ENCODE measurements around the gene RANBP9. TPM values are rescaled to one million over a fixed set of nuclear protein-coding genes. Genes with fewer than 3 reads are reported as not detected.

The RANBP9 gene
- total and polyA plus RNA-seq, 2 of the 13 experiments (the other 11 are each of a cell fraction or from before 2014, with no cell fraction given): 26.6 to 30.6 TPM

DNA sequence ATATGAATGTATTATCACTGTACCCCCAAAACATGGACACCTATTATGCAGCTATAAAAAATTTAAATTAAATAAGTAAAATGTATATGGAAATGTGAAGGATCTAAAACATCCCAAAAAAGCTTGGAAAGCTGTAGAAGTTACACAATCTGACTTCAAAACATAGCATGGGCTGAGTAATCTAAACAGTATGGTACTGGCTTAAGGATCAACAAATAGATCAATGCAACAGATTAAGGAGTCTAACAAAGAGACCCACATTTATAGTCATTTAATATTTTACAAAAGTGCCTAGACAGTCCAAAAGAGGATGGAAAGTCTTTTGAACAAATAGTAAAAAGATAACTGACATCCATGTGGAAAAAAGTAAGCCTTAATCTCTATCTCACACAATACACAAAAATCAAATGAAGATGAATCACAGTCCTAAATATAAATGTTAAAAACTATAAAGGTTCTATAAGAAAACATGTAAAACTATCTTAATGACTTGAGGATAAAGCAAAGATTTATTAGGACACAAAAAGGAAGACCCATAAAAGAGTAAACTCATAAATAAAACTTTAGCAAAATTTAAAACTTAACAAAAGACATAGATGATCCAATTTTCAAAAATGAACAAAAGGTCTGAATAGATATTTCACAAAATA, 46.8 kb downstream of the RANBP9 start:
- peaks cover 35% of the 10 kb centered on the region for H4K20me1 ChIP-seq (ENCODE audit: insufficient read depth, low read length)
- ChIA-PET POLR2A (interaction anchor here (1.0 to 1.2 kb wide), 2 partner anchors 45 to 50 kb away, joined by 3 read pairs; partner anchors contain the start of gene NOL7), CTCF (ENCODE audit: low intra/inter-chr PET ratio, low total read pairs) (no interaction called here)
- no peaks in the 10 kb centered on the region for H3K27me3 ChIP-seq (ENCODE audit: control insufficient read depth in 1 of 2, insufficient read depth in 2 of 2, low read length in 2 of 2)
- no peak overlapping the region for H2AFZ ChIP-seq (ENCODE audit: low read length)
- FAIRE-seq: no peak
- H3K36me3 ChIP-seq (replicated peaks in 1 of 2; ENCODE audit: control insufficient read depth in 1 of 2, insufficient read depth in 2 of 2, low read length in 2 of 2): no peaks in the 10 kb centered on the region
- H3K4me2 ChIP-seq (ENCODE audit: low read depth, low read length): peak overlapping the region; percentile 1; the same call in 1 of the 2 replicates
- DNase-seq (ENCODE audit: low spot score): peak; percentile 65
- ATAC-seq: peak; percentile 66
- in situ Hi-C loops (cut with HindIII; ENCODE audit: extremely low pct_ligation_motif_present, low pct_unique_long_range_greater_than_20kb) (no loop called here), intact Hi-C loops (cut with micrococcal nuclease; ENCODE audit: unreplicated experiment) (loop anchor here (2.0 to 5.0 kb wide), 3 partner anchors 14 to 48 kb away; partner anchors contain the start of gene NOL7)
- no peak overlapping the region for H3K4me3 ChIP-seq (replicated peaks in 1 of 3; ENCODE audit: insufficient read depth in 1 of 3, low read depth in 2 of 3, low read length in 3 of 3)
- no TSS peak for BruUV-seq (replicated peaks)
- H3K79me2 ChIP-seq (ENCODE audit: insufficient read depth, low read length): peaks cover 99% of the 10 kb centered on the region
- peaks cover 85% of the 10 kb centered on the region for H3K4me1 ChIP-seq (ENCODE audit: insufficient read depth, low read length)
- peak overlapping the region; percentile 12 for H3K27ac ChIP-seq (ENCODE audit: extremely low read length, insufficient read depth, low read length)
- no peaks in the 10 kb centered on the region for H3K9me3 ChIP-seq (ENCODE audit: low read length)
- no peak overlapping the region for H3K9ac ChIP-seq (ENCODE audit: insufficient read depth, low read depth, low read length)
- TF ChIP-seq ERF (CRISPR knock-in tag; IDR thresholded peaks at IDR 0.05) (no peak), ETV6 (CRISPR knock-in tag; conservative IDR thresholded peaks at IDR 0.05) (no peak), ZNF644 (CRISPR knock-in tag; IDR thresholded peaks at IDR 0.05; ENCODE audit: low read depth) (0 out of 2 replicates have a peak, but pooled peaks have one; percentile 28), SIX1 (CRISPR knock-in tag; IDR thresholded peaks at IDR 0.05; ENCODE audit: borderline replicate concordance) (peak; percentile 28; the same call in 1 of the 2 replicates), ZNF263 (CRISPR knock-in tag; IDR thresholded peaks at IDR 0.05) (no peak), SP1 (IDR thresholded peaks at IDR 0.05) (no peak), SP1 (CRISPR knock-in tag; IDR thresholded peaks at IDR 0.05) (no peak), ZNF354B (CRISPR knock-in tag; IDR thresholded peaks at IDR 0.05) (no peak), EP300 (IDR thresholded peaks at IDR 0.05; ENCODE audit: low read depth in 2 of 2, low read length in 2 of 2) (peak in 1 of 2 experiments; percentile 84; a peak in 2 of 4 replicates), EP300 (CRISPR knock-in tag; IDR thresholded peaks at IDR 0.05; ENCODE audit: borderline replicate concordance) (no peak)
- TF ChIP-seq, protein P1, sequence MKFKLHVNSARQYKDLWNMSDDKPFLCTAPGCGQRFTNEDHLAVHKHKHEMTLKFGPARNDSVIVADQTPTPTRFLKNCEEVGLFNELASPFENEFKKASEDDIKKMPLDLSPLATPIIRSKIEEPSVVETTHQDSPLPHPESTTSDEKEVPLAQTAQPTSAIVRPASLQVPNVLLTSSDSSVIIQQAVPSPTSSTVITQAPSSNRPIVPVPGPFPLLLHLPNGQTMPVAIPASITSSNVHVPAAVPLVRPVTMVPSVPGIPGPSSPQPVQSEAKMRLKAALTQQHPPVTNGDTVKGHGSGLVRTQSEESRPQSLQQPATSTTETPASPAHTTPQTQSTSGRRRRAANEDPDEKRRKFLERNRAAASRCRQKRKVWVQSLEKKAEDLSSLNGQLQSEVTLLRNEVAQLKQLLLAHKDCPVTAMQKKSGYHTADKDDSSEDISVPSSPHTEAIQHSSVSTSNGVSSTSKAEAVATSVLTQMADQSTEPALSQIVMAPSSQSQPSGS (CRISPR knock-in tag; IDR thresholded peaks at IDR 0.05): 0 out of 2 replicates have a peak, but pooled peaks have one; percentile 50
- TF ChIP-seq, protein P2, sequence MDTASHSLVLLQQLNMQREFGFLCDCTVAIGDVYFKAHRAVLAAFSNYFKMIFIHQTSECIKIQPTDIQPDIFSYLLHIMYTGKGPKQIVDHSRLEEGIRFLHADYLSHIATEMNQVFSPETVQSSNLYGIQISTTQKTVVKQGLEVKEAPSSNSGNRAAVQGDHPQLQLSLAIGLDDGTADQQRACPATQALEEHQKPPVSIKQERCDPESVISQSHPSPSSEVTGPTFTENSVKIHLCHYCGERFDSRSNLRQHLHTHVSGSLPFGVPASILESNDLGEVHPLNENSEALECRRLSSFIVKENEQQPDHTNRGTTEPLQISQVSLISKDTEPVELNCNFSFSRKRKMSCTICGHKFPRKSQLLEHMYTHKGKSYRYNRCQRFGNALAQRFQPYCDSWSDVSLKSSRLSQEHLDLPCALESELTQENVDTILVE (CRISPR knock-in tag; IDR thresholded peaks at IDR 0.05): peak; percentile 62; the same call in 1 of the 2 replicates
- TF ChIP-seq, protein P3, sequence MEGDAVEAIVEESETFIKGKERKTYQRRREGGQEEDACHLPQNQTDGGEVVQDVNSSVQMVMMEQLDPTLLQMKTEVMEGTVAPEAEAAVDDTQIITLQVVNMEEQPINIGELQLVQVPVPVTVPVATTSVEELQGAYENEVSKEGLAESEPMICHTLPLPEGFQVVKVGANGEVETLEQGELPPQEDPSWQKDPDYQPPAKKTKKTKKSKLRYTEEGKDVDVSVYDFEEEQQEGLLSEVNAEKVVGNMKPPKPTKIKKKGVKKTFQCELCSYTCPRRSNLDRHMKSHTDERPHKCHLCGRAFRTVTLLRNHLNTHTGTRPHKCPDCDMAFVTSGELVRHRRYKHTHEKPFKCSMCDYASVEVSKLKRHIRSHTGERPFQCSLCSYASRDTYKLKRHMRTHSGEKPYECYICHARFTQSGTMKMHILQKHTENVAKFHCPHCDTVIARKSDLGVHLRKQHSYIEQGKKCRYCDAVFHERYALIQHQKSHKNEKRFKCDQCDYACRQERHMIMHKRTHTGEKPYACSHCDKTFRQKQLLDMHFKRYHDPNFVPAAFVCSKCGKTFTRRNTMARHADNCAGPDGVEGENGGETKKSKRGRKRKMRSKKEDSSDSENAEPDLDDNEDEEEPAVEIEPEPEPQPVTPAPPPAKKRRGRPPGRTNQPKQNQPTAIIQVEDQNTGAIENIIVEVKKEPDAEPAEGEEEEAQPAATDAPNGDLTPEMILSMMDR (CRISPR knock-in tag; IDR thresholded peaks at IDR 0.05): no peak
- TF ChIP-seq, protein P4, sequence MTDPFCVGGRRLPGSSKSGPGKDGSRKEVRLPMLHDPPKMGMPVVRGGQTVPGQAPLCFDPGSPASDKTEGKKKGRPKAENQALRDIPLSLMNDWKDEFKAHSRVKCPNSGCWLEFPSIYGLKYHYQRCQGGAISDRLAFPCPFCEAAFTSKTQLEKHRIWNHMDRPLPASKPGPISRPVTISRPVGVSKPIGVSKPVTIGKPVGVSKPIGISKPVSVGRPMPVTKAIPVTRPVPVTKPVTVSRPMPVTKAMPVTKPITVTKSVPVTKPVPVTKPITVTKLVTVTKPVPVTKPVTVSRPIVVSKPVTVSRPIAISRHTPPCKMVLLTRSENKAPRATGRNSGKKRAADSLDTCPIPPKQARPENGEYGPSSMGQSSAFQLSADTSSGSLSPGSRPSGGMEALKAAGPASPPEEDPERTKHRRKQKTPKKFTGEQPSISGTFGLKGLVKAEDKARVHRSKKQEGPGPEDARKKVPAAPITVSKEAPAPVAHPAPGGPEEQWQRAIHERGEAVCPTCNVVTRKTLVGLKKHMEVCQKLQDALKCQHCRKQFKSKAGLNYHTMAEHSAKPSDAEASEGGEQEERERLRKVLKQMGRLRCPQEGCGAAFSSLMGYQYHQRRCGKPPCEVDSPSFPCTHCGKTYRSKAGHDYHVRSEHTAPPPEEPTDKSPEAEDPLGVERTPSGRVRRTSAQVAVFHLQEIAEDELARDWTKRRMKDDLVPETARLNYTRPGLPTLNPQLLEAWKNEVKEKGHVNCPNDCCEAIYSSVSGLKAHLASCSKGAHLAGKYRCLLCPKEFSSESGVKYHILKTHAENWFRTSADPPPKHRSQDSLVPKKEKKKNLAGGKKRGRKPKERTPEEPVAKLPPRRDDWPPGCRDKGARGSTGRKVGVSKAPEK (CRISPR knock-in tag; IDR thresholded peaks at IDR 0.05; ENCODE audit: borderline replicate concordance): no peak
- TF ChIP-seq, protein P5, sequence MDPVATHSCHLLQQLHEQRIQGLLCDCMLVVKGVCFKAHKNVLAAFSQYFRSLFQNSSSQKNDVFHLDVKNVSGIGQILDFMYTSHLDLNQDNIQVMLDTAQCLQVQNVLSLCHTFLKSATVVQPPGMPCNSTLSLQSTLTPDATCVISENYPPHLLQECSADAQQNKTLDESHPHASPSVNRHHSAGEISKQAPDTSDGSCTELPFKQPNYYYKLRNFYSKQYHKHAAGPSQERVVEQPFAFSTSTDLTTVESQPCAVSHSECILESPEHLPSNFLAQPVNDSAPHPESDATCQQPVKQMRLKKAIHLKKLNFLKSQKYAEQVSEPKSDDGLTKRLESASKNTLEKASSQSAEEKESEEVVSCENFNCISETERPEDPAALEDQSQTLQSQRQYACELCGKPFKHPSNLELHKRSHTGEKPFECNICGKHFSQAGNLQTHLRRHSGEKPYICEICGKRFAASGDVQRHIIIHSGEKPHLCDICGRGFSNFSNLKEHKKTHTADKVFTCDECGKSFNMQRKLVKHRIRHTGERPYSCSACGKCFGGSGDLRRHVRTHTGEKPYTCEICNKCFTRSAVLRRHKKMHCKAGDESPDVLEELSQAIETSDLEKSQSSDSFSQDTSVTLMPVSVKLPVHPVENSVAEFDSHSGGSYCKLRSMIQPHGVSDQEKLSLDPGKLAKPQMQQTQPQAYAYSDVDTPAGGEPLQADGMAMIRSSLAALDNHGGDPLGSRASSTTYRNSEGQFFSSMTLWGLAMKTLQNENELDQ (CRISPR knock-in tag; IDR thresholded peaks at IDR 0.05; ENCODE audit: borderline replicate concordance): no peak
